GM18868 (cell line): Measurements from ENCODE around the gene ZBTB42.

Experiments
- ATAC-seq: cut with Tn5 transposase; IDR thresholded peaks from one replicate; pipeline ENCODE4 v1.9.1; 2021; ENCODE audit warnings: mild to moderate bottlenecking, moderate library complexity; ENCODE audit not compliant: unreplicated experiment

The ZBTB42 gene

DNA sequence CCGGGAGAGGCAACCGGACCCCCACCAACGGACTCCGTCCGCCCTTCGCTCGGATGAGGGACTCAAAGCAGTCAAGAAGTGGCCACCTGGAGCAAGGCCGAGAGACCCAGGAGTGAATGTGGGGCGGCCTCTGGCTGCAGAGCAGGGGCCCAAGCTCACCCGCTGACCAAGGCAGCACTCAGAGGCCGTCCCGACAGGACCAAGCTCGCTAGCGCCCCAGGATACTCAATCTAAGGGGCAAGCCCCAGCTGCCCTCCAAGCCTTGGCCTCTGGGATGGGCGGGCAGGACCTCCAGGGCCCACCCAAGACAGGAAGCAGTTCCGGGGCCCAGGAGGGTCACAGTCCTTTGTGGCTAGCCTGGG is 6.3 kb upstream of the ZBTB42 start:
- ATAC-seq = no peak

DNA sequence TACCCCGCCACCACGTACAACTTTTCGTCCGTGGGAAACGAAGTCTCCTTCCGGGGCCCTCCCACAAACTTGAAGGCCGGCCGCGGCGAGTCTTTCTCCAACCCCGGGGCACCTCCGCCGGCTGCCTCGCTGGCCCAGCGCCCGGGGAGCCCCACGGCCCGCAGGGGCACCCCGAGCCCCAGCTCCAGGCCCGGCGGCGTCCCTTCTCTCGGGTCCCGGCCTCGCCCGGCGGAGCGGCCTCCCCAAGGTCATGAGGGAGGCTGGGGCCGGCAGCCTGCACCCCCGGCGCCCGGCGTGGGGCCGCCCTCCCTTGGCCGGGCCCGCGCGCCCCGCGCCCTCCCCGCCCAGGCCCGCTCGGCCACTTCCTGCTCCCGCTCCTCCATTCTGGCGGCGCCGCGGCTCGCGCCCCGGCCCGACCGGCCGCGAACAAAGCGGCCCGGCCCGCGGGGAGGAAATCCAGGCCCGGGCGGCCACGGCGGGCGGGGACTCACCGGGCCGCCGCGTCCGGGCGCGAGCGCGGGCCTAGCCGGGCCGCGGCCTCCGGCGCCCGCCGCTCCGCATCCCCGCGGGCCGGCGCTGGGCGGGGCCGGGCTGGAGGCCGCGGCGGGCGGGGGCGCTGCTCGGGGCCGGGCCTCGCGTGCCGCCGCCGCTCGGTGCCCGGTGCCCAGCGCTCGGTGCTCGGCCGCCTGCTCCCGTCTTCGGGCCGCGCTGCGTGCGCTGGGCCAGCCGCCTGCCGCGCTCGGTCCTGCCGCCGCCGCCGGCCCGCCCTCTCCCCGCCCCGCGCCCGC is 5.7 kb upstream of the ZBTB42 start, which contains the start of gene AKT1:
TSS of gene AKT1 (minus strand) at position 756 of the 788 bp plus-strand sequence. CDS start 3,105 bp downstream, outside the sequence.
- ATAC-seq = peak; percentile 36

DNA sequence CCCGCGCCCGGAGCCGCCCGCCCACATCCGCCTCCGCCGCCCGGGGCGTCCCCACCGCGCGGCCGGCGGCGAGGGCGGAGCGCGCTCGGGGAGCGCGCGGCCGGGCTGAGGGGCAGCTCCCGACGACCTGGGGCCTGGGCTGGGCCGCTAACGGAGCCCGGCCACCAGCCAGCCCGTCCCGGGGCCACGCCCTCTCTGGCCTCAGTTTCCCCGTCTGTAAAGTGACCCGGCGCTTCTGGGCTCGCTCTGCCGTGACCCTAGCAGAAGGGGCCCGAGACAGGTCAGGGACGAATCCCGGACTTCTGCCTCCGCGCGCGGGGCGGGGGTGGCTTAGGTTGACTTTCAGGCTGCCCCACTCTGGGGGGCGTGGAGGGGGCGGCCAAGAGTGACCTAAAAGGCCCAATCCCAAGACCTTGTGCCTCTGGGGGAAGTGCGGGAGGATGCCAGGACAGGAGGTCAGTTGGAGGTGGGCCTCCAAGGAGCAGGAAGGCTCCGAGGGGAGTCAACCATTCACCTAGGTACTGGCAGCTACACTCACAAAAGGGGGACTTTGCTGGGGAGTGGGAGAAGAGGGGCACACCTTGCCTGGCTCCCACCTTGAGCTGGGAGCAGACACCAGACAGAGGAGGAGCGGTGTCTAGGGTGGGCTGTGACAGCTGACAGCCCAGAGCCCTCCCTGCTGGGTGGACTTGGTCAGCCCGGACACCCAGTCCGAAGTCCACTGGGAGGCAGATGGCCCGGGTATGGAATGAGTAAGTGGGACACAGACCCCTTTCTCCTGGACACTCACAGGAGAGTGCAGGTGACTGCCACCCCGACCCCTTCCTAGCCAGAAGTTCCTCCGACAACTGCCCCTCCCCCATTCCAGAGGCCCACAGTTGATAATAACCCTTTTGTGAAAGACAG is 4.9 kb upstream of the ZBTB42 start:
- ATAC-seq = peak; percentile 39

DNA sequence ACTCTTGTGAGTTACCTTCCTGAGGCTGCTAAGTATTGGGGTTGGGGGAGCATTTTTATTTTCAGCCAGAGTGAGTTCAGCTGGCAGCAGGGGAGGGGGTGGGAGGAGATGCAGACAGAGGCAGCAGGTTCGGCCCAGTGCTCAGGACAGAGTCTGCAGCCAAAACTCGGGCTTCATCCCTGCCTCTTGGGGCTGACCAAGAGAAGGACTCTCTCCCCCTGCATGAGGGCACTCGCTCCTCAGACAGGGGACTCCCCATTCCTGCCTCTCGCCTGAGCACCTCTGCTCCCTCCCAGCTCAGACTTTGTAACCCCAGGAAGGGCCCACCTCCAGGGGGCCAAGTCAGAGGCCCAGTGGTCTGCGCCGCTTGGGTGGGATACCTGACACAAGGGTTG is 4.2 kb upstream of the ZBTB42 start:
- ATAC-seq = no peak

DNA sequence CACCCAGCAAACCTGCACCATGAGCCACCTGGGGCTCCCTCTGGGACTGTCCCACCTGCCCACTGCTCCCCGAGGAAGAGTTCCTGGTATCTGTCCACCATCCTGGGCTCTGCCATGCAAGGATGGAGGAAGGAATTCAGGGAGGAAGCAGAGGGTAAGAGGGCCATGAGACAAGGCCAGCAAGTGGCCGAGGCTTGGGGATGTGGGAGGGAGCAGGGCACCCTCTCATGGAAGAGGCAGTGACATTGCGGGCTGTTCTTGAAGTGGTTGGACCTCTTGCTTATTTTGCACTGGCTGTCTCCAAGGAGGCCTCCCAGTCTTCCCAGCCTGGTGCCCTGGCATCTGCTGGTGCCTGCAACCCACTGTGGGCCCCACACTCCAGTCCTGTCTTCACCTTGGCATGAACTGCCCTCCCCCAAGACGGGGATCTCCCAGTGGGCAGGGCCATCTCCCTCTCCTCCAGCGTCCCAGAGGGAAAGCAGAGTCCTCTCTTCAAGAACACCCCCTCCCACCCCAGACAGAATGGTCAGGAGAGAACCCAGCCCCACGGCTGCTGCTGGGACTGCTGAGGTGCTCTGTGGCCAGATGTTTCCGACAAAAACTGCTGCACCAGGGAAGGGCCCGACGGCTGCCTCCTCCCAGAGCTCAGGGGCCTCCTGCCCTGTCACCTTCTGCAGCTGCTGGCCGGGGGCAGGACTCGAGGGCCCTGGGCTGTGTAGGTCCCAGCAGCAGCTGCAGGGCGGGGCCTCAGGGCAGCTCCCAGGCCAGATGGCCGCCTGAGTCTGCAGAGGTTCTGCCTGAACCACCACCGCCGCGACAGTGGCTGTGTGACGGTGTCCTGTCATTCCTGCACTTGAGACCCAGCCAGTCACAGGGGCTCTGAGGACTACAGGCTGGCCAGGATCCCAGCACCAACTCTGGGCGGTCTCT is 3.5 kb upstream of the ZBTB42 start:
- no peak for ATAC-seq

DNA sequence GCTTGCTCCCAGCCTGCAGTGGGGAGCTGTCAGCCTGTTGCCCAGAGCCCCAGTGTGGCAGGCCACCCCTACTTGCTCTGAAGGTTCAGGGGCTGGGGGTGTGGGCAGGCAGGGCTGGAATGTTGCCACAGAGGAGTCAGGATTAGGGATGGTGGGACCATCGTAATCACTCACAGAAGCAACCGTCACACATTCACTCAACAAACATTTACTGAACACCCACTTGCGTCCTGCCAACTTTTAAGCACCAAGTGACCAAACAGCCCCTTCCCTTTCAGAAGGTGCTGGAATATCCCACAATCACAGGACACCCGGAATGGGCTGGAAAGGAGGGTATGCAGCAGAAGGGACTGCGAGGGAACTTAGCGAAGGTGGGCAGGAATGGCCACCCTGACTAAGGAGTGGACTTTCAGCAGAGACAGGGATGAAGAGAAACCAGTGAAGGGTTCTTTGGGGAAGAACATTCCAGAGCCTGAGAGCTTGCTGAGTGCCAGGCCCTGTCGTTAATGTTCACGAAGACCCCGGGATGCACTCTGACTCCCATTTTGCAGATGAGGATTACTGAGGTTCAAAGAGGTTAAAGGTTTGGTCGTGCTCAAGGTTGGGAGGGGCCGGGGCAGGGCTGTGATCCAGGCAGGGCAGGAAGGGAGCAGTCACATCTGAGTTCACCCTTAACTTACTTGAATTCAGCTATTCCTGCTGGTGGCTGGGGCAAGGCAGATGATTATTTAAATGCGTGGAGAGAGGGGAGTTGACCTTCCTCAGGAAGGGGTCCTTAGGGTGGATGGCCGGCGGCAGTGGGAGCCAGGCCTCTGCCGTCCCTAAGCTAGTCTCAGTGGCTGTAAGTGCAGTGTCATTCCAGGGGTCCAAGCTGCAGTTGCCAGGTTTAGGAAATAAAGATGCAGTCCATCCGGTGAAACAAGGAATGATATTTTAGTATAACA is 2.3 kb upstream of the ZBTB42 start:
- ATAC-seq = no peak

DNA sequence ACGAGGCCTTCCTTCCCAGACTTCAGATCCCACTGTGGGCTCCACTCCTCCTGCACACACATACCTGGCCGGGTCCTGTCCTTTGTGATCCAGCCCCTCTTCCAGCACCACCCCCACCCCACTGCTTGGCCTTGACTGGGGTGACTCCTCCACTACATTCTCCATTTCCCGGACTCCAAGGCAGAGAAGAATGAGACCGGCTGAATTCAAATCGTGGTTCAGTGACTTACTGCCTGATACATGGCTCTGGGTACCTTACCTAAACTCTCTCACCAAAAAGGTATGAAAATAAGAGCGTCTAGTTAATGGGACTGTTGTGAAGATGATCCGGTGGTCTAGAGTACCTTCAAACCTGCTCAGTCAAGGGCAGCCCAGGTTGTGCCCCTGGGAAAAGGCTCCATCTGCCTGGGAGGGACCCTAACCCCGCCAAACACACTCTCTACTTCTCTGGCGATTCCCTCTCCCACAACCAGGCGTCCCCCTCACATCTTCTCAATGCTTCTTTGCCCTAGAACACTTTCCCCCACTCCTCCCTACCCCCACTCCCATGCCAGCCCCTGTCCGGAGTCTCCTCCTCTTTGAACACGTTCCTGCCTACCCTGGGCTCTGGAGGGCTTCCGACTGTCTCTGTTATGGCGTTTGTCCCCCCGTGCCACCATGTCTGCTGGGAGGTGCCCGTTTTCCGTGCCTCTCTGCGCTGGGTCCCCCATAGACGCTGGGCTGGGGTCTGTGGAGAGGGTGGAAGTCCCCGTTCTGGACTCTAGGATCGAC is 1.5 kb upstream of the ZBTB42 start:
- no peak for ATAC-seq

DNA sequence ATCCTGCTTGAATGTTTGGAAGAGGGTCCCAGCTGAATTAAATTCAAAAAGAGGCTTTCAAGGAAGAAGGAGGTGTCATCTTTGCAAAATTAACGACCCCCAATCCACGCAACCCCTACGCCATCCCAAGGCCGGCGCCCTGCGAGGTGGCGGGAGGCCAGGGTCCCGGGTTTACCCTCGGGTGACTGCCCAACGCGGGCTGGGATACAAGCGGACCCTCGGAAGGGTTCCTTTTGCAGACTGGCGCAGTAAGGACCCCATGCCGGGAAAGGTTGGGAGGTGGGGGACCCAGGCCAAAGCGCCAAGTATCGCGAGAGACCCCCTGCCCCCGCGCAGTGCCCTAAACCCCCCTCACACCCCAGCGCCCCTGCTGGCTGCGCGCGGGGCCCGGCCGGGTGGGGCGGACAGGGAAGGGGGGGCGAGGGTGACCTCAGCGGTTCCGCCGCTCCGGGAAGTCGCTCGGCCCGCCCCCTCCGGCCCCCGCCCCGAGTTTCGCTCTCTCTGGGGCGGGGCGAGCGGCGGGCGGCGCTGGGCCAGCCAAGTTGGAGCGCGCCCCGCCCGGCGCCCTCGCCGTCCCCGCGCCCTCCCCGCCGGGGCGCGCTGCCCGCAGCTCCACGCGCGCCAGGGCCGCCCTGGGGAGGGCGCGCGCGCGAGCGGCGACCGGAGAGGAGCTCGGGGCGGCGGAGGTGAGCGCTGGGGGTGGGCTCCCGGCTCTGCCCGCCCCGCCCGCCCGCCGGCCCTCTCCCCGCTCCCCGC is 708 bp upstream of the ZBTB42 start:
- peak; percentile 46 for ATAC-seq

DNA sequence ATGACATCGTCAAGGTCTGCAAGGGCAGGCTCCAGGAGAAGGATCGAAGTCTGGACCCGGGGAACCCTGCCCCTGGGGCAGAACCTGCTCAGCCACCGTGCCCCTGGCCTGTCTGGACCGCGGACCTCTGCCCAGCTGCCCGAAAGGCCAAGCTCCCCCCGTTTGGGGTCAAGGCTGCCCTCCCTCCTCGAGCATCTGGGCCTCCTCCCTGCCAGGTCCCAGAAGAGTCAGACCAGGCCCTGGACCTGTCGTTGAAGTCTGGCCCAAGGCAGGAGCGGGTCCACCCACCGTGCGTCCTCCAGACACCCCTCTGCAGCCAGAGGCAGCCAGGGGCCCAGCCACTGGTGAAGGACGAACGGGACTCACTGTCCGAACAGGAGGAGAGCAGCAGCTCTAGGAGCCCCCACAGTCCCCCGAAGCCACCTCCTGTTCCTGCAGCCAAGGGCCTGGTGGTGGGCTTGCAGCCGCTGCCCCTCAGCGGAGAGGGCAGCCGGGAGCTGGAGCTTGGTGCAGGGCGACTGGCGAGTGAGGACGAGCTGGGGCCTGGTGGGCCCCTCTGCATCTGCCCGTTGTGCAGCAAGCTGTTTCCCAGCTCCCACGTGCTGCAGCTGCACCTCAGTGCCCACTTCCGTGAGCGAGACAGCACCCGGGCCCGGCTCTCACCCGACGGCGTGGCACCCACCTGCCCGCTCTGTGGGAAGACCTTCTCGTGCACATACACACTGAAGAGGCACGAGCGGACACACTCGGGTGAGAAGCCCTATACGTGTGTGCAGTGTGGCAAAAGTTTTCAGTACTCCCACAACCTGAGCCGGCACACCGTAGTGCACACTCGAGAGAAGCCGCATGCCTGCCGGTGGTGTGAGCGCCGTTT is 856 bp downstream of the ZBTB42 start:
- no peak for ATAC-seq

DNA sequence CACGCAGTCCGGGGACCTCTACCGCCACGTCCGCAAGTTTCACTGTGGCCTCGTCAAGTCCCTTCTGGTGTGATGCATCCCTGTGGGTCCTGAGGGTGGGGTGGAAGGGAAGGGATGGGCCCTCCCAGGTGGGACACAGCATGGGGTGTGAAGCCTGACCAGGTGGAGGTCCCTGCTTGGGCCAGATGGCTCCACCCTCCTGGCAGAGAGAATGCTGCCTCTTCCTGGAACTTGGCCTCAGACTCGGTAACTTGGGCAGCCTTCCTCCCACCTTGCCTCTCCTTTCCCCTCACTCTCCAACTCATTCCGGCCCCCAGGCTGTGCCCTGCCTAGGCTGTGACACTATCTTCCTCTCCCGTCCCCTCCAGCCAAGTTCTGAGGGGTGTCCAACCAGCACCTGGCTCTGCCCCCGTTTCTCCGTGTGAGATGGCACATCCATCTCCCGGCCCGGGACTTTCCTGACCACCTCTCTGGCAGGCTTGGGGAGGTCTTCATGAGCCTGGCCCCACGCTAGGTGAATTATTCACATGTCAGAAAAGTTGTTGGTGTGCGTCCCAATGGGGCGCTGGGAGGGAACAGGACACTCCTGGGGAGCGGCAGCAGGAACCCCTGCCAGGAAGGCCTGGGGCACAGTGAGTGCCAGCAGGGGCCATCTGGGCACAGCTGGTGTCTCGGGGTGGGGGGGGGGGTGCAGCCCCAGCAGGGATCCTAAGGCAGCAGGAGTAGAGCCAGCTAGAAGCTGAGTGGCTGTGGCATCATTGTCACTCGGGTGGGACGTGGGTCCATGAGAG is 1.7 kb downstream of the ZBTB42 start:
- no peak for ATAC-seq

DNA sequence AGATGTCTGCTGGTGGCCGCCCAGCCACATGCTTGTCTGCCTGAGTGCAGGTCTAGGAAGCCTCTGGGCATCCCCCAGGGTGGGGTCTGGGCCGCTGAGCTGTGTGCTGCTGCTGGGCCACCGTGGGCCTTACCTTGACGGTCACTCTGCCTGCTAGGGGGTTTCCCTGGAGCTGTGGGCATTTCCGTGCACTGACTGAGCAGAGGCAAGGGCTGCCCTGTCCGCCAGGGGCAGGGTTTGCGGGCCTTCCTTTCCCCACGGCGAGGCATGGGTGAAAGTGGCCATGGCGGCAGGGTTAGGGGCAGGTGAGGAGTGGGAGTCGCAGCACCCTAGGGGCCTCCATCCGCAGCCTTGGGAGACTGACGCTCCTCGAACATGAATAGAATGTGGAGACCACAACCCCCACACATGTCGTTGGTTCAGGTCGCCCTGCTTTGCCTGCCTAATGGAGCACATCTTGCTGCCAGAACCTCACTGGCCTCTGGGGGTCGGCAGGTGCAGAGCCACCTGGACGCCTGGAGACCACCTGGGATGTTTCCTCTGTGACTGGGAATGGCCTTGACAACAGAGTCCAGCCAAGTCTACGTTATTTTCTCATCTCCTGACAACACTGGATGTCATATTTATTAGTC is 2.5 kb downstream of the ZBTB42 start:
- no peak for ATAC-seq

DNA sequence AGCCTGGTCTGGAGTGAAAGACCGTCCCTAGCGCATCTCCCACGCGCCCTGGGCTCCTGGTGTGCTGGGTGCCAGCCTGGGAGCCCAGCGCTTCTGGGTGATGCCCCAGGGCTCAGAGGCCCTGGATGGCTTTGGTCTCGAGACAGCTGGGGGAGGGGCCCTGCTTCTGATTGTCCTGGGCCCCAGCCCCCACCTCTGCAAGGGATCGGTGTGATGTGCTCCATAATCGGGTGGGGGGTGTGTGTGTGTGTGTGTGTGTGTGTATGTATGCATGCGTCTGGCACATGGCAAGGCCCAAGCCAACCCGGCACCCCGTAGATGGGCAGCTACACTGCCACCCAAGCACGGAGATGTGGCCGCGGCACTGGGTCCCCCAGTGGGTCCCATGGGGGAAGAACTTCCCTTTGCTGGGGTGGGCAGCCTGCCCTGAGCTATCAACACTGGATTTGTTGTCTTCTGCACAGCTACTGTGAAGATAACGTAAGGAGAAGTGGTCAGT is 3.1 kb downstream of the ZBTB42 start:
- no peak for ATAC-seq

DNA sequence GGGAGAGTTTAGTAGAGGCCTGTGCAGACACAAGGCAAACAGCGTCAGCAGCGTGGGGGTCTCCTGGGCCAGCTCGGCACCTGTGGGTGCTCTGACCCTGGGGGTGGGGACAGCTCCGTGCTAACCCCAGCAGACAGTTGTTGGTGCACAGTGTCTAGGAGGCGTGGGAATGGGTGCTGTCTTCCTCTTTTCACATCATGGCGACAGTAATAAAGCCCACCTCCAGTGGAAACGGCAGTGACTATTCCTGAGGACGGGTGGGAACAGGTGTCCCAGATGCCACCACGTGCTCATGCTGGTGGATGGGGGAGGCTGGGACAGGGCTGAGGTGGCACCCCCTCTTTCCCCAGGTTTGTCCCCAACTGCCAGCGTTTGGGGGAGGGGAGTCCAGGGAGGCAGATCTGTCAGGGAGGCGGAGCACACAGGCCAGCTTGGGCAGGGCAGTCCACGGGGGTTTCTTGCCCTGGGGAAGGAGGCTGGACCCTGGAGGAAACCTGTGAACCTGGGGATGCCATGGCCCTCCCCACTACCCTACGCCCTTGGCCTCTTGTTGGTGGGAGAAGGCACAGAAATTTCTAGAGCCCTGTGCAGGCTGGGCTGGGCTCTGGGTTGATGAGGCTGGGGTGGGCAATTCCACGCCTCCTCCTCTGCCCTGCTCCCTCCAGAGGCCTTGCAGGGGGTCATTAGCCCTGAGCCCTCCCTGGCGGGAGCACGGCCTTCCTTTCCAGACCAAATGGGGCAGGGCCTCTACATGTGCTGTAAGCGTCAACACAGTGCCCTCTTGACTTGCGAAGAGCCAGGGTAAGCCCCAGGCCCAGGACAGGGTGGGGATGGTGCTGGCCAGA is 3.8 kb downstream of the ZBTB42 start:
- no peak for ATAC-seq

DNA sequence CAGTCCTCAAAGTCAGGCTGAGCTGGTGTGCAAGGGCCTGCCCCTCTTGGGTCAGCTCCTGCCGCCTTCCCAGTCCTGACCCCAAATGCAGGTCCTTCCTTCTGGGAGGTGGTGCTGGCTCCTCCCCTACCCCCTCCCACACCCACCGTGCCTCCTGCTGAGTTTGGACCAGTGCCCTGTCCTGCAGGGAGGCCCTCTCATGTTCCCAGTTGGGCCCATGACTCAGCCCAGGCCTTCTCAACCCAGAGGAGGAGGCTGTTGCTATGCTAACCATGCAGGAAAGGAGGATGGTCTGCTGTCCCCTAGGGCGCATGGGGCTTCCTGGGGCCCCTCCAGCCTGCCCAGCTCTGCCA is 4.4 kb downstream of the ZBTB42 start:
- ATAC-seq = no peak

DNA sequence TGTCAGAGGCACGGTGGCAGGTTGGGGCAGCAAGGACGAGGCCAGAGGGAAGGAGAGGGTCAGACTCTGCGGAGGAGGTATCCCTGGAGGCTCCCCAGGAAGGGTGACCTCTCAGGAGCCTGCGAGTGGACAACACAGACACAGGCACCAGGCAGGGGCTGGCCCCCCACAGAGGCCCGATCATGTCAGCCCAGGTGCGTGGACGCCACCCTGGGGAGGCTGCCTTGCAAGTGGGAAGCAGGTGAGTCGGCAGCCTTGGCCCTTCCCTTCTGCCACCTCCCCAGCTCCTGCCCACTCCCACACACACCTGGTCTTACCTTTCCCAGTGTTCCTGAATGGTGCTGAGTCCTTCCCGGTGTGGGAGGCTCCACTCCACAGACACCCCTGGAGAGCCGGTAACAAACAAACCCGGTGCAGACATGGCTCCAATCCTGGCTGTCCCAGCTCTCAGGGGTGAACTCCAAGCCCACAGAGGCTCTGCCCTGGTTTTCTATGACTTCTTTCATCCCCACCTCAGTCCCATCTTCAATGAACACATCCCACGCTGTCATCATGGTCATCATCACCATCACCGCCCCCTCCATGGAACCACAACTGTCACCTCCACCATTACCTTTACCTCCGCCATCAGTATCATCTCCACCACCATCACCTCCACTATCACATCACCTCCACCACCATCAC is 5.2 kb downstream of the ZBTB42 start:
- ATAC-seq = no peak
